Ecto neural progenitor cell (in vitro differentiated cells): ENCODE data around the gene RNF141.

ENCODE experiments used
- DNase-seq: peaks from one replicate; pipeline ENCODE4 v3.0.0-alpha.2; 2018; ENCODE audit warnings: low spot score

The RNF141 gene

DNA sequence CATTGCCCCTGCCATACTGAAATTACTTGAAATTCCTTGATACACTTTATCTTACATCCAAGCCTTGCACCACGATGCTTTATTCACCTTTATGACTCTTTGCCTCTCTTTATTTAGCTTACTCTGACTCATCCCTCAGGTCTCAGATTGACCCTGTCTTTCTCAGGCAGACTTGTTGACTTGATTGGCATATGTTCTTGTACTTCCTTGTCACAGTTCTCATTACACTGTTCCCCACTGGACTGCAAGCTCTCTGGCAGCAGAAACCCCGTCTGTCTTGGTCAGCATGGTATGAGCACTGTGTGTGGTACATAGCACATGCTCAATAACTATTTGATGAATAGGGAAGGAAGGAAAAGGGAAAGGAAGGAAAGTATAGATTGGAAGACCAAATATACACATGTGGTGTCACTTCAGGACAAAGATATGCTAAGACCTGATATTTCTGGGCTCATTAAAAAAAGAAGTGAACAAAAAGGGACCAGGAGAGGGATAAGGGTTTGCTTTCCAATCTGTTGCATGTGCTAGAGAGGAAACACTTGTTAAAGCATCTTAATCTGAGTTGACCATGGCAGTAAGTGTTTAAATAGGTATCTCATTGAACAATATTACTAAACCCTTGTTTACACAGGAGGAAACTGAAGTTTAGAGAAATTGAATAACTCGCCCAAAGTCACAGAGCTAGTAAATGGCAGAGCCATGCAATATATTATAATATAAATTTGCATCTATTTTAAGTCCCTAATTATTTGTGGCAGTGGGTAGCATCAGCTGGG, 20.2 kb upstream of the RNF141 start:
- no peak for DNase-seq

DNA sequence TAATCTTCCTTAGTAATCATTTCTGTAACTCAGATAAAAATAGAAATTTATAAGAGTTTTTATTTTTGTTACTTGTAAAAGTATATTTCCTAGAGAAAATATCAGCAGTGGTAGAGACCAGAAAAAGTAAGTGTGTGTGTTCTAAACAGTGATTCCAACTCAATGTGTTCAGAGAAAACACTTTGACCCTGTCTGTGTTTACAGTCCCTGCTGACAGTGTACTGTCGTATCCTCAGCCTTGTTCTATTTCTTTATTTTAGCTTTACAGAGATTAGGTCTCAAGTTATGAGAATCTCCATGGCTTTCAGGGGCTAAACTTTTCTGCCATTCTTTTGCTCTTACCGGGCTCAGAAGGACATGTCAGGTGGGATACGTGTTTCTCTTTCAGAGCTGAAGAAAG, 17.3 kb upstream of the RNF141 start:
- no peak for DNase-seq

DNA sequence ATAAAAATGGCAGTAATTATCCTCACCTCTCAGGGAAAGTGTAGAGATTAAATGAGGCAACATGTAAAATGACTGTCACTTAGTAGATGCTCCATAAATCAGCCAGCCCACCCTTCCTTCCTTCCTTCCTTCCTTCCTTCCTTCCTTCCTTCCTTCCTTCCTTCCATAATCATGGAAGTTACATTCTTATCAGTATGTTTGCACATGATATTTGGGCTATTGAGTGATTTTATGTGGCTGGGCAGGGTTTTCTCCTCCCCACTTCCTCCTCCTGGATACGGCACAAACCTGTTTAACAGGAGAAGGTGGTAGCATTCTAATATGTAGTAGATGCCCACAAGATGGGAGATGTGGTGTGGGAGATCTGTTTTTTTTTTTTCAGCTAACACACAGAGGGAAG, 15.6 kb upstream of the RNF141 start:
- no peak for DNase-seq

DNA sequence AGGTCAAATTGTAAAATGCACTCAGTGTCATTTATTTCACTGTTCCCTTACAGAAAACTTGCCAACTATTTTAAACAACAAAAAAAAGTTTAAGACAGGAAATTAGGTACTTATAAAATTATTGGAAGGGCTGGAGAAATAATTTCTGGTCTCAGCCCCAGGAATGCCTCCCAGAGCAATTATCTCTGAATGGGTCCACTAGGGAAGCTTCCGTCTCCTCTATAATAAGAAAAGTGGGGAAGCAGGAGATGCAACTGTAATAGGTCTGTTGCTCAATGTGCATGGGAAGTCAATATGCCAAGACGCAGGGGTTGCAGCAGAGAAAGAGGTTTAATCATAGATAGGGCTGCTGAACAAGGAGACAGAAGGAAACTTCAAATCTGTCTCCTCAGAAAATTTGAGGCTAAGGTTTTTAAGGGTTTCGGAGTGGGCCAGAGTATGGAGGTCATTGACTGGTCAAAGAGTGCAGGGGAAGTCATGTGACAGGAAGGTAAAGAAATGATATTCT, 10.9 kb upstream of the RNF141 start:
- no peak for DNase-seq

DNA sequence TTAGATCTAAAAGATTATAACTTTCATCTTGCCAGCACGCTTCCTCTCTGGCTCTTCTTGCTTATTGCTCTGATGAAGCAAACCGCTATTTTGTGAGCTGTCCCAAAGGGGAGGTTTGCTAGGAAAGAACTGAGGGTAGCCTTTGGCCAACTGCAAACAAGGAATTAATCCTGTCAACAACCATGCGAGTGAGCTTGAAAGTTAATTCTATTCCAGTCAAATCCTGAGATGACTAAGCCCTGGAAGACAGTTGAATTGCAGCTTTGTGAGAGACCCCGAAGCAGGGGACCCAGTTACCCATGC, 10.3 kb upstream of the RNF141 start:
- no peak for DNase-seq

DNA sequence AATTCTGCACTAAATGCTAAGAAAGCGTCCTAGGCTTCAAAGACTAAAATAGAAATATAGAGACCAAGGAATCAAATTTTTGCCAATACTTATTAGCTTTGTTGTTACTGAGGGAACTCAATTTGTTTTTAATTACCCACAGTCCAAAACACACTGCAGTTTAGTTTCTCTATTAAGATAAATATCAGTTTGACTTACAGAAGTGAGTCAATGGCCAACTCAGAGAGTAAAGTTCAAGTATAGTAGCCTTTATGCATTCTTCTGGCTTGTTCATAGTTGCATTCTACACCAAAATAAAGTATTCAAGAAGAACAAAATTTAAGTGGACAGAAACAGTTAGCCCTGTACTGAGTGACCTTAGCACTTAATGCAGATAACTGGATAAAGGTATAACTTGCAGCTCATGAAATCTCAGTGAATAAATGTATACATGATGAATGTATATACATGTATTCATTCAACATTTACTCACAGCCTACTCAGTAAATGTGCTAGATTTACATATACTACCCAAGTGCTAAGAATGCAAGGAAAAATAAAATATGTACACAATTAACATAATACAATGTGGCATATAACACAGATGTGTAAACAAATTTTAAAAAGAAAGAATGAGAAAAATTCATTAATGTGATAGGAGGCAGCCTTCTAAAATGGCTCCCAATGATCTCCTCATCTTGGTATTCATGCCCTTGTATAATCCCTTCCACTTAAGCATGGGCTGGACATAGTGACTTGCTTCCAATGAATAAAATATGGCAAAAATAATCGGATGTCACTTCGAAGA, 9.7 kb upstream of the RNF141 start:
- no peak for DNase-seq

DNA sequence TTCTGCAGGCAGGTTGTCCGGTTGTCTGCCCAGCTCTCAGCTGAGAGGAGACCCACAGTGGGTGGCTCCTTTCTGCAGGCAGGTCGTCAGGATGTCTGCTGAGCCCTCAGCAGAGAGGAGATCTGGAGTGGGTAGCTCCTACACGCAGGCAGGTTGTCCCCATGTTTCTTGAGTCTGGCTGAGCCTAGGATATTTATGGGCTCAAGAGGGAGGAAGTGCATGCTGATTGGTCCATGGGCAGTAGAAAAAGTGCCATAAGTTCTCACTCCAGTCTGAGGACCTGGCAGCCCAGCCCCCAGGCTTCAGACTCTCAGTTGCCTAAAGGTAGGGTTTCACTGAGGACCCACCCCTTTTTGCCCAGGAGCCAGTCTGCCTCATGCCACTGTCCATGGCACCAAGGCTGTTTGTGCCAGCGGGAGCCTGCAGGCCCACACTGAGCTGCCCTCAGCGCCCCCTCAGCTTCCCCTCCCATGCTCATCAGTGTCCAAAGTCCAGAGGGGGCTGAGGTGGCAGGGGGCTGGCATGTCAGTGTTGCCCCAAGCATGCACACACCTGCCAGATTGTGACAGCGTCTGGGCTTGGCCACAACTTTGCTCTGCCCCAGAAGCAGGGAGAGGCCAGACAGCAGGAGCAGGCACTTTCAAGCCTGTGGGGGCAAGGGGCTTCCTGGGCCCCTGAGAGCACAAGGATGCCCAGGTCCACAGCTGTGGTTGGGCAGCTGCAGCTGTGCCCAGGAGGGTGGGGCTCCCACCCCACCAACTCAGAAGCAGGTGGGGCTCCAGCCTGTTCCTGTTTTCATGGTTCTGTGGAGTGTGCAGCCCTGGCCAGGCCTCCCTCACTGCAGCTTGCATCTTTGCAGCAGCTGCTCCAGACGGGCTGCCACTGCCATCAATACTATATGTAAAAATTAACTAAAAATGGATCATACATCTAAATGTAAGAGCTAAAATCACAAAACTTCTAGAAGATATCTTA, 3.8 kb upstream of the RNF141 start:
- DNase-seq: no peak

DNA sequence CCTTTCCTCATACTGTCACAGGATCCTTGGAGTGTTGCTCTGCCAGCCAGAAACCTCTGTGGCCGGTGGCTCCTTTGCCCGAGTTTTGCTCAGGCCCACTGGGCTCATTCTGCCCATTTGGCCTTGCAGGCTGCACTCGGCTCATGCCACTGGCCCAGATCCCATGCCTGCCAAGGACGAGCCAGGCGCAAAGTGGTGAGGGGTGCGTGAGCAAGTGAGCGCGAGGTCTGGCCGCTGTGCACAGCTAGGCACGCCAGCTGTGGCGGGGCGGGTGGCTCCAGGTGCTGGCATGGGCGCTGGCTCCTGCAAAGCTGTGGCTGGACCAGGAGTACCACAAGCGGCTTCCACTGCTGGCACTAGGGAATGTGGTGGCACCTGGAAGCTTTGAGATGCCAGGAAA, 2.8 kb upstream of the RNF141 start:
- DNase-seq: no peak

DNA sequence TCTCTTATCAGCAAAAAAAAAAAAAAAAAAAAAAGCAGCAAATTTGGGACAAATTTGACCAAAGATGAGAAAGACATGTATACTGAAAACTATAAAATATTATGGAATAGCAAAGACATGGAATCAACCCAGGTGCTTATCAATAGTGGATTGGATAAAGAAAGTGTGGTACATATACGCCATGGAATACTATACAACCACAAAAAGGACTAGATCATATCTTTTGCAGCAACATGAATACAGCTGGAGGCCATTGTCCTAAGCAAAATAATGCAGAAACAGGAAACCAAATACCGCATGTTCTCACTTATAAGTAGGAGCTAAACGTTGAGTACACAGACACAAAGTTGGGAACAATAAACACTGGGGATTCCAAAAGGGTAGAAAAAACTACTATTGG, 1.8 kb upstream of the RNF141 start:
- DNase-seq: no peak

DNA sequence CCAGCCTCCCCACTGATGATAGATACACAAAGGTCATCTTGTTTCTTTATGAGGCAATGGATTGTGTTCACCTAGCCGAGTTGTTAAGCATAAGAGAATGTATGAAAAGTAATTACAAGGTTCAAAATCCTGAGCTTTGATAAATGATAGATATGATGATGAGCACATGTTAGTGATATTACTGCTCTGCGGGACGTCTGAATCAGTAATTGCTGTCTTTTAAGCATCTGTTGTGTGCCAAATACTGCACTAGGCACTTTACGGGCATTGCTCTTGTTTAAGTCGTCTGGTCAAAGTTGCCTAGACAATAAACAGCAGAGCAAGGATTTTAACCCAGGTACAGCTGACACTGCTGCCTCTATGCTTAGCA, 559 bp upstream of the RNF141 start:
- DNase-seq: no peak

DNA sequence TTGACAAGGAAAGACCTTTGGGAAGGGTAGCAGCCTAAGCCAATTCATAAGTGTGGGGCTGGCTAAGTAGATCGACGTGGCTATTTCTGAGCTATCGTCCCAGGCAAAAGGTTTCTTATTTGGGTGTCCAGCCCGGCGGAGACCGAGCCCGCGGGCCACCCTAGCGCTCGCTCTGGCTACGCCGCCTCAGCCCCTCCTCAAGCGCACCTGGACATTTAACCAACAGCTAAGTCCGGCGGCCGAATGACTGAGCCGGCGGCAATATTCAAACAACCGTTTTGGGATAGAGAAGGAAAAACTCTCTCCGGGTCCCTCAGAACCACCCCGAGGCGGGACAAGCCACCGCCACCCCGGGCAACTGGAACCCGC, 457 bp downstream of the RNF141 start:
- DNase-seq: no peak

DNA sequence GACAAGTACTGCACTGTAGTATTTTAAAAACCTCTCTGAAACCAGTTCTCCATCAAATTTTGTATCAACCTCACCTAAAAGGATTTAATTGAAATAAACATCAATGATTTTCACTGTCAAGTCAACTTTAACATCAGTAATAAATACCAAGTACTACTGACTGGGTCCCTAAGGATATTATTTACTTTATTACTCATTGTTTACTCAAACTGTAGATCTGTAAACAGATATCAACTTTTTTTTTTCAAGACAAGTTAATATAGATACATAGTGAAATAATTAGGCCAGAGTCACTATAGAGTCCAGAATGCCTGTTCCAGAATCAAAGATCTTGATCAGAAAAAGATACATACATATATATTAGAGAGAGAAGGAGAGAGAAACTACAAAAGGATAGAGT, 1.6 kb downstream of the RNF141 start:
- no peak for DNase-seq

DNA sequence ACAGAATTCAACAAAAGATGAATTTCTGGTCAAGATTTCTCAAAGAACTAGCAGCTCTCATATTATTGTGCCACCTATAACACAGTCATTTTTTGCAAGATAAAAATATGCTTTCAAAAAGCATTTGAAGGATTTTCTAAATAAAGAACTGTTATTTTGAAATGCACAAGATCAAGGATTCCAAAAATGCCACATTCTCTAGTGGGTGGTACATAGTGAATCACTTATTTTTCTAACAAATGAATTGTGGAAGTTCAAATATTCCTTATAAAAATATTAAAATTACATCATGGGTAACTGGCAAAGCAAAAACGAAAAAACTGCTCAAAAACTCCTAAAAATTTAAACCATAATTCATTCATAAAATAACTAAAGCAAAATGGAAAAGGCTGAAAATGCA, 2.1 kb downstream of the RNF141 start:
- no peak for DNase-seq

DNA sequence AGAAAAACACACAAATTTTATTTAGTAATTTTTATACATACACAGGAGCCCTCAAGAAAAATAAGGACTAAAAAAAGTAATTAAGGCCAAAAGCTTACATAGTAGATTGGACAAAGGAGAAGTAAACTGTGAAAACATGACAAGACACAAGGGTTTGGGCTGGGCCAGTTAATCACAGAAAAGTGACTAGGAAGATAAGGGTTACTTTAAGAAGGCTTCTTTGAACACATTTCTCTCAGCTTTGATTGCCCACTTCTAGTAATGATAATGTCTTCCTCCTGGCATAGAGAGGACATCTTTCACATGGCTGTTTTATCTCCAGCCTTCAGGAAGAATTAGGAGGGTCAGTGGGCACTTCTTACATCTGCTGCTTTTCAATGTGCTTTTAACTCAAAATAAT, 3.4 kb downstream of the RNF141 start:
- no peak for DNase-seq

DNA sequence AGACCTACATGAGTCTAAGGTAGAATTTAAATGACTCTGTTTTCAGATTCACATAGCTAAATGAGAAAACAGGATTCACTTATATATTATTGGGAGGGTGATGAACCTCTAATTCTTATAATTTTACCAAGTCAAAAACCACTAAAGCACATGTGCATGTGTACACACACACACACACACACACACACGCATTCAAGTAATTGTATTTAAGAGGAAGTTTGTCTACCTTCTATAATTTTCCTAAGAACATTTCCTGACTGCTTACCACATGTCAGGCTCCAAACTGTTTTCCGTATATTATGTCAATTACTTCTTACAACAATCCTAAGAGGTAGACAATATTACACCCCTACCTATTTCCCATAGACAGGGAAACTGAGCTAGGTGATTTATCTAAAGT, 6.7 kb downstream of the RNF141 start:
- no peak for DNase-seq

DNA sequence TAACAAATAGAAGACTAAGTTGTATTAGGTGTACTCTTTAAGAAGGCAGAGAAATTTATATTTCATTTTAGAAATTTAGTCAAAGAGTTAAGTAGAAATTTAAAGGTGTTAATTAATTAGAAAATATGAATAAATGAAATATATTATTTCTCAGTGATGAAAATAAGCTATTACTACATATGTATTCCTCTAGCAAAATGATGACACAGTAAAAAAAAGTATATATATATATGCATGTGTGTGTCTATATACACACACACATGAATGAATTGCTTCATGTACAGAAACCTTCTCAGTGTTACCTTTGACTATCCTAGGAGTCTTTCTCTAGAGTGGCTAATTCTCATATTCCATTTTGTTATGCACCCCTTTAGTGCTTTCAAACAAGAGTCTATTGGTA, 7.7 kb downstream of the RNF141 start:
- no peak for DNase-seq

DNA sequence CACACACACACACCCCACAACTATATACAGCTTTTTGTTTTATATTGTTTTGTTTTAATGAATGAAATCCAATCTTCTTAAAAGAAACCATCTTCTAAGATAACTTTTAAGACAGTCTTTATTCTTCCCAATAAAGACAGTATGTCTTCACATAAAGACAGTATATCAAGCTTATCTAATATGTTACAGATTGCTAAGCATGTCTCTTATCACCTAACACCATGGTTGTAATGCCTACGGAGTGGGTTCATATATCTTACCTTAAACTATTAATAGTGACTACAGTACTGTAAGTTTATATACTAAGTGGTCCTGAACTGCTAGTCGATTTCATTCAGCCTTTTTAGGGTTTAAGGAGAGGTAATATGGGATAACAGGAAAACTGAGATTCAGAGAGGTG, 8.5 kb downstream of the RNF141 start:
- DNase-seq: no peak

DNA sequence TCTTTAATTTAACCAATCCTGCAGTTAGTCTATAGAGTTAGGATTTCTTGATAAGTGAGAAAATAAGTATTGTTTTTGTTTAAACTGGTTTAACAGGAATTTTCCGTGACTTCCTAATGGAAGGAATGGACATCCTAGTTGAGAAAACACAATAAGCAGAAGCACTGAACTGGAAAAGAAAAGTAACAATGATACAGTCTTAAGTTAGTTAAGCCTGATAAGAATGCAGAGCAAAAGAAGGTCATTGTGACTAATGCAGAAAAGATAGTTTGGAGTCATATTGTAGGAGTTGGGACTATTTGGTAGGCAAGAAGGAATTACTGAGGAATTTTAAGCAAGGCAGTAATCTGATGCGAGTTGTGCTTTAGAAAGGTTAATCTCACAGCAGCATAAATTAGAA, 11.7 kb downstream of the RNF141 start:
- DNase-seq: no peak

DNA sequence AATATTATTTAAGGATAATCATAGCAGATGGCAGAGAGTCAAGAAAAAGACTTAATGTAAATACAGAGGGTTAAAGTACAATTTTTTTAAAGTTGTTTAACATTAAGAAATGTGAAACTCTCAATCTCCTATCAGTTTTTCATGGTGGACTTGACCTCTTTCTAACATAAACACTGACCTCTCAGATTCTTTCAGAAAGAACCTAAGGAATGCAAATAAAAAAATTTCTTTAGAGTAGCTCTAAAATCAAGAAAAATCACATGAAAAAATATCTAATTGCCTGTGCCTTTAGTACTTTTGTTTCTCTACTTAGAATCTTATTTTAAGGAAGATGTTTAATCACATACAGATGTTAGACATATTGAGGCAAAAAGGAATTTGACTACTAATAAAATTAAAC, 12.9 kb downstream of the RNF141 start:
- no peak for DNase-seq

DNA sequence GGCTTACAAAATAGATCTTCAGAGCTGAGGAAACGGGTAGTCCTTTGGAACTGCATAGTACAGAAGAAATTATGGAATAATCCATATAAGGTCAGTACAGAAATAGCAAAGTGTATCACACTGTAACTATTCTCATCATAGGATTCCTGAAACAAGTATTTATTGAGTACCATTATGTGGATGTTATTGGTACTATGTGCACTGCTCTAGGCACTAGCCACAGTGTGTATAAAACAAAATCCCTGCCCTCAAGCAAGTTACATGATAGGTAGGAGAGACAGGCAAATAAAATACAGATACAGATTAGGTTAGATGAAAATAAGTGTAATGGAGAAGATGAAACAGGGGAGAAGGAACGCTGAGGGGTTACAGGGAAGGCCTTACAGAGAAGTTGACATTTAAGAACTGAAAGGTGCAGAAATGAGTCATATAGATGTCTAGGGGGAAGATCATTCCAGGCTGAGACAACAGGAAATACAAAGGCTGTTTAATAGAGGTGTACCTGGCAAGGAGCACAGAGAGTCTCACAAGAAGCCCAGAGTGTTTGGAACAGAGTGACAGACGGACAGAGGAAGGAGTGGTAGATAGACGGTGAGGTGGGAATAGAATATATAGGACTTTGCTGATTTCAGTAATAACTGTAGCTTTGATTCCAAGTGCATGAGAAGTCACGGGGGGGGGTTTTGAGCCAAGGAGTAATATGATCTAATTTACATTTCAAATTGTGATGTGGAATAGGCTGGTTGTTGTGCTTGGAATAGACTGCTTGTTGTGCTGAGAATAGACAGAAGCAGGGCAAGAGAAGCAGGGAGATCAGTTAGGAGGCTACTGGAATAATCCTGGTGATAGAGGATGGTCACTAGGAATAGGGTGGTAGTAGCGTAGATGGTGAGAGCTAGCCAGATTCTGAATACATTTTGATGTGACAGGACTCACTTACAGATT, 13.7 kb downstream of the RNF141 start:
- no peak for DNase-seq

DNA sequence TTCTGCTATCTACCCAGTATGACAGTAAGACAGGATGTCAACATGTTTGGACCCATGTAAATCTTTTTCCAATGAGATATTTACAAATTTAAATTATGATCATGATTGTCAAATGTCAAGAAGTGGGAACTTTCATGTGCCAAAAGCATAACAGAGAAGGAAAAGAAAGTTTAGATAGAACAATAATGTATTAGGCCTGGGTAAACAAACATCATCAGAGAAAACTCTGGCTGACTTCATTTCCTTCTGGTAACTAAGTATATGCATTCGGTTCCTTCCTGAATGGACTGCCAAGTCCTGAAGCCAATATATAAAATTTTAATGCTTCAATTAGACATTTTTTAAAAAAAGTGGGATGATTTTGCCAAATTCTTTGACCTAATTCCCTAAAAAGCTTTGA, 16.5 kb downstream of the RNF141 start:
- no peak for DNase-seq

DNA sequence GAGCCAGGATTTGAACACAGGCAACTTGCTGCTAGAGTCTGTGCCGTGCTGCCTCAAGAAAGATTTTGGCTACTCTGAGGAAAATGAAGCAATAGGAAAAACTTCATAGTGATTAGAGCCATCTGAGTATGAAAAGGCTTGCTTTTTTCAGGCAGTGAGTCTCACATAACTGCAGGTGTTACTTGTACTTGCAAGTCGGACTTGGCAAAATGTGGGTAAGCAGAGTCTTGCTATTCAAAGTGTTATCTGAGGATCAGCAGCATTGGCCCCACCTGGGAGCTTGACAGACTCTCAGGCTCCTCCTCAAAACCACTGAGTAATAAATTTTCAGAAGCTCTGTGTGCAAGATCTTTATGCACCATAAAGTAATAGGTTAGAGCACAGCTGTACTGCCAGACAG, 18.1 kb downstream of the RNF141 start:
- no peak for DNase-seq
